Measurements from ENCODE around the gene NMBR.

The NMBR gene

GRCh38 chr6:142045380-142046278, 101.3 kb downstream of the NMBR start:
- Histone ChIP-seq H3K79me2 (ENCODE audit: low read length) (no peaks in the 10 kb centered on the region), H2AFZ (ENCODE audit: low read length) (no peak overlapping the region), H3K4me3 (ENCODE audit: low read length) (no peak overlapping the region), H4K20me1 (ENCODE audit: insufficient read depth, low read length) (no peaks in the 10 kb centered on the region), H3K4me1 (ENCODE audit: low read length) (no peaks in the 10 kb centered on the region), H3F3A (ENCODE audit: insufficient read depth, low read length) (no peaks in the 10 kb centered on the region), H3K9ac (ENCODE audit: low read length) (no peak overlapping the region), H3K4me2 (ENCODE audit: low read depth, low read length) (no peak overlapping the region), H3K36me3 (replicated peaks; ENCODE audit: insufficient read depth, low read length) (no peaks in the 10 kb centered on the region), H3K9me2 (replicated peaks; ENCODE audit: insufficient read depth, low read length) (no peaks in the 10 kb centered on the region), H3K27me3 (replicated peaks; ENCODE audit: insufficient read depth, low read length) (no peaks in the 10 kb centered on the region), H3K27ac (ENCODE audit: low read length) (no peak overlapping the region), H3K9me3 (replicated peaks; ENCODE audit: insufficient read depth, low read length) (no peaks in the 10 kb centered on the region)
- TF ChIP-seq EZH2phosphoT487 (IDR thresholded peaks at IDR 0.05; ENCODE audit: low read length): no peak
- no peak for TF ChIP-seq EZH2 (optimal IDR thresholded peaks at IDR 0.05; ENCODE audit: low read depth, low read length)
- no peak for TF ChIP-seq CTCF (IDR thresholded peaks at IDR 0.05; ENCODE audit: low read length)
- no peak for DNase-seq

GRCh38 chr6:142035890-142036289, 111.0 kb downstream of the NMBR start:
- H3K4me1 ChIP-seq (ENCODE audit: low read length): no peaks in the 10 kb centered on the region
- no peak overlapping the region for H3K9ac ChIP-seq (ENCODE audit: low read length)
- H3K36me3 ChIP-seq (replicated peaks; ENCODE audit: insufficient read depth, low read length): no peaks in the 10 kb centered on the region
- no peaks in the 10 kb centered on the region for H3F3A ChIP-seq (ENCODE audit: insufficient read depth, low read length)
- no peak overlapping the region for H3K4me3 ChIP-seq (ENCODE audit: low read length)
- no peak for DNase-seq
- H3K79me2 ChIP-seq (ENCODE audit: low read length): no peaks in the 10 kb centered on the region
- no peak overlapping the region for H3K4me2 ChIP-seq (ENCODE audit: low read depth, low read length)
- no peaks in the 10 kb centered on the region for H4K20me1 ChIP-seq (ENCODE audit: insufficient read depth, low read length)
- no peaks in the 10 kb centered on the region for H3K27me3 ChIP-seq (replicated peaks; ENCODE audit: insufficient read depth, low read length)
- no peaks in the 10 kb centered on the region for H3K9me3 ChIP-seq (replicated peaks; ENCODE audit: insufficient read depth, low read length)
- no peaks in the 10 kb centered on the region for H3K9me2 ChIP-seq (replicated peaks; ENCODE audit: insufficient read depth, low read length)
- TF ChIP-seq EZH2 (optimal IDR thresholded peaks at IDR 0.05; ENCODE audit: low read depth, low read length) (no peak), EZH2phosphoT487 (IDR thresholded peaks at IDR 0.05; ENCODE audit: low read length) (no peak), CTCF (IDR thresholded peaks at IDR 0.05; ENCODE audit: low read length) (no peak)
- H2AFZ ChIP-seq (ENCODE audit: low read length): no peak overlapping the region
- no peak overlapping the region for H3K27ac ChIP-seq (ENCODE audit: low read length)

GRCh38 chr6:142031035-142031434, 115.9 kb downstream of the NMBR start:
- Histone ChIP-seq H4K20me1 (ENCODE audit: insufficient read depth, low read length) (no peaks in the 10 kb centered on the region), H3K9me2 (replicated peaks; ENCODE audit: insufficient read depth, low read length) (no peaks in the 10 kb centered on the region), H3F3A (ENCODE audit: insufficient read depth, low read length) (no peaks in the 10 kb centered on the region), H3K27ac (ENCODE audit: low read length) (no peak overlapping the region), H3K36me3 (replicated peaks; ENCODE audit: insufficient read depth, low read length) (no peaks in the 10 kb centered on the region), H2AFZ (ENCODE audit: low read length) (no peak overlapping the region), H3K4me3 (ENCODE audit: low read length) (no peak overlapping the region), H3K27me3 (replicated peaks; ENCODE audit: insufficient read depth, low read length) (no peaks in the 10 kb centered on the region), H3K9ac (ENCODE audit: low read length) (no peak overlapping the region), H3K4me2 (ENCODE audit: low read depth, low read length) (no peak overlapping the region), H3K79me2 (ENCODE audit: low read length) (no peaks in the 10 kb centered on the region), H3K4me1 (ENCODE audit: low read length) (no peaks in the 10 kb centered on the region), H3K9me3 (replicated peaks; ENCODE audit: insufficient read depth, low read length) (no peaks in the 10 kb centered on the region)
- TF ChIP-seq EZH2phosphoT487 (IDR thresholded peaks at IDR 0.05; ENCODE audit: low read length) (no peak), EZH2 (optimal IDR thresholded peaks at IDR 0.05; ENCODE audit: low read depth, low read length) (no peak), CTCF (IDR thresholded peaks at IDR 0.05; ENCODE audit: low read length) (no peak)
- DNase-seq: no peak
